Esophagus squamous epithelium (tissue), 4 donors: ENCODE results near the gene F11R.
"Not testable (repeated sequence)": the region's sequence is repeated elsewhere in the genome, so short reads cannot be mapped to it uniquely, and the experiment has no call there.

Experiments used
- CTCF ChIP-seq, 6 experiments: fragments of 450-650 bp in 4 of 6; fragments of 200-600 bp in 2 of 6; sonication (generic) in 2 of 6; IDR thresholded peaks; one replicate each; pipeline ENCODE4 v1.5.1; 2016 to 2019; ENCODE audit warnings: antibody characterized with exemption in 6 of 6, mild to moderate bottlenecking in 4 of 6, moderate library complexity in 4 of 6
- POLR2A ChIP-seq, 4 donors: fragments of 450-650 bp; IDR thresholded peaks; one replicate each; pipeline ENCODE4 v1.6.1; 2017; ENCODE audit warnings: antibody characterized with exemption in 4 of 4, mild to moderate bottlenecking in 4 of 4, moderate library complexity in 3 of 4

GRCh38 chr1:161063936-161064335 is 43.0 kb upstream of the F11R start:
- TF ChIP-seq POLR2A, CTCF (IDR thresholded peaks at IDR 0.05): not testable (repeated sequence)
